ENCODE data around the gene RAB20. TPM values are rescaled to one million over a fixed set of nuclear protein-coding genes. Genes with fewer than 3 reads are reported as not detected.

RAB20 gene
- polyA plus RNA-seq, 3 donors: 6.6 to 9.2 (median 9.1) TPM

Other genes starting within 250 kb of the RAB20 start
- gene NAXD, start 53.8 kb upstream of the RAB20 start, polyA plus RNA-seq (ENCODE audit: insufficient read length in 3 of 3): 10 to 100 TPM; 41.8 to 47.1 (median 45.1) TPM
- gene CARS2, start 144.4 kb upstream of the RAB20 start, polyA plus RNA-seq (ENCODE audit: insufficient read length in 3 of 3): 10 to 100 TPM; 66.5 to 82.2 (median 74.7) TPM
- 10 to 100 TPM; 26.0 to 30.2 (median 27.6) TPM for gene ING1, start 152.0 kb upstream of the RAB20 start, polyA plus RNA-seq (ENCODE audit: insufficient read length in 3 of 3)

Measured in renal pelvis (tissue), 3 donors.